HG02938 (cell line): ENCODE results near the gene PLCB1.
"Not testable (repeated sequence)": the region's sequence is repeated elsewhere in the genome, so short reads cannot be mapped to it uniquely, and the experiment has no call there.

Experiments
- ATAC-seq: cut with Tn5 transposase; IDR thresholded peaks from one replicate; pipeline ENCODE4 v1.9.1; 2021; ENCODE audit warnings: mild to moderate bottlenecking, moderate library complexity; ENCODE audit not compliant: unreplicated experiment

PLCB1 gene

GRCh38 chr20:8635837-8636236 lies 503.8 kb downstream of the PLCB1 start:
- ATAC-seq: no peak

GRCh38 chr20:8639112-8639778 lies 507.2 kb downstream of the PLCB1 start:
- no peak for ATAC-seq

GRCh38 chr20:8640461-8640860 lies 508.4 kb downstream of the PLCB1 start:
- ATAC-seq: no peak

GRCh38 chr20:8642247-8642646 lies 510.2 kb downstream of the PLCB1 start:
- ATAC-seq: no peak

GRCh38 chr20:8644468-8644867 lies 512.4 kb downstream of the PLCB1 start:
- not testable (repeated sequence) for ATAC-seq

GRCh38 chr20:8645326-8645725 lies 513.3 kb downstream of the PLCB1 start:
- ATAC-seq: no peak

GRCh38 chr20:8646033-8646441 lies 514.0 kb downstream of the PLCB1 start:
- no peak for ATAC-seq

GRCh38 chr20:8646716-8647115 lies 514.6 kb downstream of the PLCB1 start:
- ATAC-seq: no peak

GRCh38 chr20:8647961-8648441 lies 515.9 kb downstream of the PLCB1 start:
- ATAC-seq: no peak

- no peak for ATAC-seq
Observed at GRCh38 chr20:8648466-8648865, 516.4 kb downstream of the PLCB1 start.

- no peak for ATAC-seq
Observed at GRCh38 chr20:8652396-8652795, 520.3 kb downstream of the PLCB1 start.

- ATAC-seq: no peak
Observed at GRCh38 chr20:8654486-8654885, 522.4 kb downstream of the PLCB1 start.

GRCh38 chr20:8656335-8656734 lies 524.3 kb downstream of the PLCB1 start:
- no peak for ATAC-seq

GRCh38 chr20:8657664-8658063 lies 525.6 kb downstream of the PLCB1 start:
- no peak for ATAC-seq

GRCh38 chr20:8658103-8658502 lies 526.0 kb downstream of the PLCB1 start:
- ATAC-seq: no peak

- no peak for ATAC-seq
Observed at GRCh38 chr20:8661229-8661952, 529.3 kb downstream of the PLCB1 start.

- no peak for ATAC-seq
Observed at GRCh38 chr20:8662433-8662954, 530.4 kb downstream of the PLCB1 start.

GRCh38 chr20:8663424-8663823 lies 531.4 kb downstream of the PLCB1 start:
- ATAC-seq: no peak

GRCh38 chr20:8664778-8665177 lies 532.7 kb downstream of the PLCB1 start:
- no peak for ATAC-seq

GRCh38 chr20:8667306-8667705 lies 535.2 kb downstream of the PLCB1 start:
- no peak for ATAC-seq

GRCh38 chr20:8670207-8670892 lies 538.3 kb downstream of the PLCB1 start:
- ATAC-seq: no peak

- ATAC-seq: no peak
Observed at GRCh38 chr20:8670893-8671215, 538.8 kb downstream of the PLCB1 start.
